ENCODE results near the gene PTPRN2.

DNA sequence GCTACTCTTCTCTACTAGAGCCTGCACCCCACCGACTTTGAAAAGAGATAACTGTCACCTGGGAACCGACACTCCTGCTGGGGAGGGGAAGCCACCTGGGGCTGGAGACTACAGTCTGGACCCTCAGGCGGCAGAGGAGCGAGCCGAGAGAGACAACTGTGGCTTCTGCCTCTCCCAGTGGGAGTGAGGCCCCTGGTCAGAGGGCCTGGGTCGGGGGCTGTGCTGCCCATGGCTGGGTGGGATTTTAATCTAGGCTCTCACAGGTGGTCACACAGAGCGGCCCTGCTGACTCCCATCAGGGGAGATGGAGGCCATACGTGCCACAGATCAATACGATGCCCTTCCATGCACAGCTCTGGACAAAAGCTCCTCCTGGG lies 878.7 kb downstream of the PTPRN2 start:
- TF ChIP-seq CTCF (IDR thresholded peaks at IDR 0.05), result no peak
- TF ChIP-seq ZFX (IDR thresholded peaks at IDR 0.05; ENCODE audit: borderline replicate concordance), result no peak
